ENCODE data around the gene FGG. TPM values are rescaled to one million over a fixed set of nuclear protein-coding genes. Genes with fewer than 3 reads are reported as not detected.

Gene FGG
- total and polyA plus RNA-seq, 2 of the 13 experiments (the other 11 are each of a cell fraction or from before 2014, with no cell fraction given) = 1,037 to 2,423 TPM

- TF ChIP-seq AHDC1 (CRISPR knock-in tag; IDR thresholded peaks at IDR 0.05; ENCODE audit: borderline replicate concordance) = no peak
These were observed 10.1 kb upstream of the FGG start (continued) for GRCh38 chr4:154622598-154622997.

GRCh38 chr4:154620111-154620510, 7.7 kb upstream of the FGG start:
- H3K4me2 ChIP-seq (ENCODE audit: low read depth, low read length) = no peak overlapping the region
- H3K4me3 ChIP-seq (replicated peaks in 1 of 3; ENCODE audit: insufficient read depth in 1 of 3, low read depth in 2 of 3, low read length in 3 of 3) = no peak overlapping the region
- 50% methylated on average over 1 of the region's 1 CpG for WGBS (ENCODE audit: low lambda C conversion rate)
- ATAC-seq (no peak), DNase-seq (ENCODE audit: low spot score) (no peak), FAIRE-seq (no peak)
- intact Hi-C loops (cut with micrococcal nuclease; ENCODE audit: unreplicated experiment) = no loop called here
- no peak overlapping the region for H3K9ac ChIP-seq (ENCODE audit: insufficient read depth, low read depth, low read length)
- peaks cover 0 to 4% of the 10 kb centered on the region in 2 experiments; a peak in 1 of 5 replicates for H3K27me3 ChIP-seq (ENCODE audit: control insufficient read depth in 1 of 2, insufficient read depth in 2 of 2, low read length in 2 of 2)
- TF ChIP-seq PATZ1 (CRISPR knock-in tag; IDR thresholded peaks at IDR 0.05) (no peak), TEAD3 (CRISPR knock-in tag; optimal IDR thresholded peaks at IDR 0.05; ENCODE audit: borderline replicate concordance) (peak; percentile 40)
- H2AFZ ChIP-seq (ENCODE audit: low read length) = no peak overlapping the region
- ChIA-PET POLR2A (interaction anchor here (3.5 to 4.4 kb wide), 2 partner anchors 36 to 61 kb away, joined by 32 to 127 read pairs; no protein-coding TSS in a partner anchor), CTCF (ENCODE audit: low intra/inter-chr PET ratio, low total read pairs) (interaction anchor here (6.4 to 6.9 kb wide), 2 partner anchors 60 to 67 kb away, joined by 154 to 233 read pairs; partner anchors contain the start of gene PLRG1)
- H3K79me2 ChIP-seq (ENCODE audit: insufficient read depth, low read length) = no peaks in the 10 kb centered on the region
- no peaks in the 10 kb centered on the region for H4K20me1 ChIP-seq (ENCODE audit: insufficient read depth, low read length)
- H3K36me3 ChIP-seq (replicated peaks in 1 of 2; ENCODE audit: control insufficient read depth in 1 of 2, insufficient read depth in 2 of 2, low read length in 2 of 2) = no peaks in the 10 kb centered on the region
- BruUV-seq (replicated peaks) = no TSS peak
- H3K9me3 ChIP-seq (ENCODE audit: low read length) = no peaks in the 10 kb centered on the region
- no peak overlapping the region for H3K27ac ChIP-seq (ENCODE audit: extremely low read length, insufficient read depth, low read length)
- H3K4me1 ChIP-seq (ENCODE audit: insufficient read depth, low read length) = peaks cover 50% of the 10 kb centered on the region
- in situ Hi-C loops (cut with HindIII; ENCODE audit: extremely low pct_ligation_motif_present, low pct_unique_long_range_greater_than_20kb) = no loop called here

Measured in HepG2 (cell line).